IPS DF 19.7 (cell line): Measurements from ENCODE around the gene SLC38A11.
"Not testable (repeated sequence)": the region's sequence is repeated elsewhere in the genome, so short reads cannot be mapped to it uniquely, and the experiment has no call there.

Experiments
- DNase-seq: peaks from one replicate; pipeline ENCODE4 v3.0.0-alpha.2; 2013; ENCODE audit warnings: low read depth, low spot score

The SLC38A11 gene

GRCh38 chr2:164954954-164955701 is at the start of gene SLC38A11:
Gene SLC38A11, minus strand, starts transcription at chr2:164955525. Its CDS starts 278 bp downstream, at chr2:164955247.
- DNase-seq, result no peak

GRCh38 chr2:165003443-165004130 is 48.3 kb upstream of the SLC38A11 start:
- DNase-seq, result no peak

GRCh38 chr2:165002638-165003037 is 47.3 kb upstream of the SLC38A11 start:
- no peak for DNase-seq

- DNase-seq, result not testable (repeated sequence)
Measured at GRCh38 chr2:164994664-164995299, 39.5 kb upstream of the SLC38A11 start.

- DNase-seq, result no peak
Measured at GRCh38 chr2:164993287-164994016, 38.1 kb upstream of the SLC38A11 start.

GRCh38 chr2:164992818-164993217 is 37.5 kb upstream of the SLC38A11 start:
- no peak for DNase-seq

GRCh38 chr2:164992093-164992454 is 36.7 kb upstream of the SLC38A11 start:
- not testable (repeated sequence) for DNase-seq

GRCh38 chr2:164991361-164992092 is 36.2 kb upstream of the SLC38A11 start:
- not testable (repeated sequence) for DNase-seq

GRCh38 chr2:164990953-164991352 is 35.6 kb upstream of the SLC38A11 start:
- DNase-seq, result not testable (repeated sequence)

- DNase-seq, result not testable (repeated sequence)
Measured at GRCh38 chr2:164988805-164989204, 33.5 kb upstream of the SLC38A11 start.

- not testable (repeated sequence) for DNase-seq
Measured at GRCh38 chr2:164986027-164986426, 30.7 kb upstream of the SLC38A11 start.

- no peak for DNase-seq
Measured at GRCh38 chr2:164984428-164984827, 29.1 kb upstream of the SLC38A11 start.

- DNase-seq, result no peak
Measured at GRCh38 chr2:164981217-164981990, 26.1 kb upstream of the SLC38A11 start.

GRCh38 chr2:164980688-164981087 is 25.4 kb upstream of the SLC38A11 start:
- DNase-seq, result not testable (repeated sequence)

GRCh38 chr2:164979113-164979512 is 23.8 kb upstream of the SLC38A11 start:
- DNase-seq, result no peak

- not testable (repeated sequence) for DNase-seq
Measured at GRCh38 chr2:164976875-164977470, 21.6 kb upstream of the SLC38A11 start.

GRCh38 chr2:164976301-164976700 is 21.0 kb upstream of the SLC38A11 start:
- no peak for DNase-seq

- no peak for DNase-seq
Measured at GRCh38 chr2:164975891-164976290, 20.6 kb upstream of the SLC38A11 start.

- no peak for DNase-seq
Measured at GRCh38 chr2:164974221-164974620, 18.9 kb upstream of the SLC38A11 start.

- no peak for DNase-seq
Measured at GRCh38 chr2:164972216-164972615, 16.9 kb upstream of the SLC38A11 start.
